ENCODE measurements around the gene PJVK. TPM values are rescaled to one million over a fixed set of nuclear protein-coding genes. Genes with fewer than 3 reads are reported as not detected.

PJVK gene
- total and polyA plus RNA-seq, 2 donors (not counting 3 experiments of a cell fraction or from before 2014, with no cell fraction given), result 1.3 to 1.4 TPM

DNA sequence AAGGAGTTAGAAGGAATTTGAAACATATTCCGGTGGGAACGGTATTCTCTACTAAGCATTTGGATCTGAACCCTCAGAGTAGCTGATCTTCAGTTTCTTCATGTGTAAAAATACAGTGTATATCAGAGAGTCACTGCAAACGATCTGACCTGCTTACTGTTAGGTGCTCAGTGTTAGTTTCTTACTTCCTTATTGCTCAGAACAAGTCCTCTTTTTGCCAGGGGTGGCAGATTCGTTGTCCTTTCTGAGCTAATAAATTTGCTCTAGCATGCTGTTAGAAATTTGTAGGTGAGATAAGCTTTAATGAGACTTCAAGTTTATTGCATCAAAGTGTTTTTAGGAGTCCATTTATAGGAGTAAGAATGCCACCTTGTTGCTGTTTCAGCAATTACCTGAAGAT lies 44.9 kb downstream of the PJVK start:
- CTCF ChIA-PET, result interaction anchor here (1.3 kb wide), 1 partner anchor 10 kb away, joined by 3 read pairs; no protein-coding TSS in a partner anchor
- Histone ChIP-seq H3K4me2 (ENCODE audit: insufficient read depth, low read length) (no peak overlapping the region), H3K27ac (ENCODE audit: insufficient read depth, low read depth, low read length) (no peak overlapping the region), H3K9me1 (replicated peaks; ENCODE audit: control insufficient read depth, extremely low read depth, insufficient read depth, low read length) (no peaks in the 10 kb centered on the region), H3K27me3 (ENCODE audit: control insufficient read depth in 2 of 2, insufficient read depth in 2 of 2, low read length in 2 of 2) (no peaks in the 10 kb centered on the region), H2AFZ (ENCODE audit: low read depth, low read length) (no peak overlapping the region), H3K79me2 (ENCODE audit: control insufficient read depth, insufficient read depth, low read length) (no peaks in the 10 kb centered on the region), H3K4me3 (replicated peaks in 1 of 3; ENCODE audit: insufficient read depth in 1 of 3, low read depth in 1 of 3, low read length in 3 of 3) (no peak overlapping the region), H3K4me1 (ENCODE audit: control insufficient read depth, extremely low read depth, insufficient read depth, low read length) (no peaks in the 10 kb centered on the region), H3K9ac (replicated peaks; ENCODE audit: extremely low read depth, insufficient read depth, low read length) (no peak overlapping the region), H3K9me3 (replicated peaks; ENCODE audit: control insufficient read depth, insufficient read depth, low read length) (no peaks in the 10 kb centered on the region), H4K20me1 (replicated peaks; ENCODE audit: control insufficient read depth, extremely low read depth, insufficient read depth, low read length) (no peaks in the 10 kb centered on the region), H3K36me3 (ENCODE audit: control insufficient read depth in 2 of 2, extremely low read depth in 1 of 2, insufficient read depth in 2 of 2, low read length in 2 of 2) (peaks cover 14 to 24% of the 10 kb centered on the region in 2 experiments)
- FAIRE-seq, result no peak
- BruUV-seq (replicated peaks), result no TSS peak
- TF ChIP-seq, protein P1, sequence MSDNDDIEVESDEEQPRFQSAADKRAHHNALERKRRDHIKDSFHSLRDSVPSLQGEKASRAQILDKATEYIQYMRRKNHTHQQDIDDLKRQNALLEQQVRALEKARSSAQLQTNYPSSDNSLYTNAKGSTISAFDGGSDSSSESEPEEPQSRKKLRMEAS (IDR thresholded peaks at IDR 0.05; ENCODE audit: insufficient read depth, insufficient read length), result no peak
- TF ChIP-seq JUN (IDR thresholded peaks at IDR 0.05; ENCODE audit: borderline replicate concordance, insufficient read depth, insufficient read length, low read depth) (no peak), FOS (IDR thresholded peaks at IDR 0.05; ENCODE audit: borderline replicate concordance, insufficient read depth, low read length) (no peak), EZH2 (IDR thresholded peaks at IDR 0.05; ENCODE audit: borderline replicate concordance, low read depth, low read length, severe bottlenecking) (no peak), POLR2A (IDR thresholded peaks at IDR 0.05; ENCODE audit: low read depth, low read length) (no peak)
- TF ChIP-seq, protein P2, sequence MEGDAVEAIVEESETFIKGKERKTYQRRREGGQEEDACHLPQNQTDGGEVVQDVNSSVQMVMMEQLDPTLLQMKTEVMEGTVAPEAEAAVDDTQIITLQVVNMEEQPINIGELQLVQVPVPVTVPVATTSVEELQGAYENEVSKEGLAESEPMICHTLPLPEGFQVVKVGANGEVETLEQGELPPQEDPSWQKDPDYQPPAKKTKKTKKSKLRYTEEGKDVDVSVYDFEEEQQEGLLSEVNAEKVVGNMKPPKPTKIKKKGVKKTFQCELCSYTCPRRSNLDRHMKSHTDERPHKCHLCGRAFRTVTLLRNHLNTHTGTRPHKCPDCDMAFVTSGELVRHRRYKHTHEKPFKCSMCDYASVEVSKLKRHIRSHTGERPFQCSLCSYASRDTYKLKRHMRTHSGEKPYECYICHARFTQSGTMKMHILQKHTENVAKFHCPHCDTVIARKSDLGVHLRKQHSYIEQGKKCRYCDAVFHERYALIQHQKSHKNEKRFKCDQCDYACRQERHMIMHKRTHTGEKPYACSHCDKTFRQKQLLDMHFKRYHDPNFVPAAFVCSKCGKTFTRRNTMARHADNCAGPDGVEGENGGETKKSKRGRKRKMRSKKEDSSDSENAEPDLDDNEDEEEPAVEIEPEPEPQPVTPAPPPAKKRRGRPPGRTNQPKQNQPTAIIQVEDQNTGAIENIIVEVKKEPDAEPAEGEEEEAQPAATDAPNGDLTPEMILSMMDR (IDR thresholded peaks at IDR 0.05; ENCODE audit: extremely low read depth in 1 of 2, insufficient read depth in 1 of 2, low read depth in 1 of 2, low read length in 2 of 2), result no peak
- POLR2A ChIA-PET, result no interaction called here
- dilution Hi-C loops (cut with MboI; ENCODE audit: extremely low pct_ligation_motif_present, low sequenced_read_pairs), result no loop called here
- no peak for DNase-seq (ENCODE audit: low read depth, low spot score)
- intact Hi-C loops (cut with micrococcal nuclease), result no loop called here

DNA sequence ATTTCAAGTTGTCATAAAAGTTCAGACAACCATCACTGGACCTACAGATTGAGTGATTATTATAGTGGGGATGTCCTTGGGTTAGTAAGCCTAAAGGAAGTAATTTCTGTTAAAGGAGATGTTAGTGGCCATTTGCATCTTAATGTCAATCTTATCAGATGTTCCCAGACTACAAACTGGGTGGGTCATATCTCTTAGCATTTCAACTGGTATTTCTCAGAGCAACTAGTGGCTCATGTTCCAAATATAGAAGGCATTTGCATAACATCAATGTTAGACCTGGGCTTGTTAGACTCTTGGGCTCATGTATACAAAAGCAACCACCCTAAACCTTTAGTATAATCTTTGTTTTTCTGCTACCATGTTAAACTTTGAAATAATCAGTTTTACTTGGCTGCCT lies 47.0 kb downstream of the PJVK start:
- CTCF ChIA-PET, result no interaction called here

More for the DNA sequence above, 47.0 kb downstream of the PJVK start:
- Histone ChIP-seq H3K4me1 (ENCODE audit: control insufficient read depth, extremely low read depth, insufficient read depth, low read length) (no peaks in the 10 kb centered on the region), H3K79me2 (ENCODE audit: control insufficient read depth, insufficient read depth, low read length) (no peaks in the 10 kb centered on the region), H3K4me2 (ENCODE audit: insufficient read depth, low read length) (no peak overlapping the region), H4K20me1 (replicated peaks; ENCODE audit: control insufficient read depth, extremely low read depth, insufficient read depth, low read length) (no peaks in the 10 kb centered on the region), H3K9ac (replicated peaks; ENCODE audit: extremely low read depth, insufficient read depth, low read length) (no peak overlapping the region), H3K36me3 (ENCODE audit: control insufficient read depth in 2 of 2, extremely low read depth in 1 of 2, insufficient read depth in 2 of 2, low read length in 2 of 2) (peaks cover 12 to 26% of the 10 kb centered on the region in 2 experiments), H3K4me3 (replicated peaks in 1 of 3; ENCODE audit: insufficient read depth in 1 of 3, low read depth in 1 of 3, low read length in 3 of 3) (no peak overlapping the region), H3K9me1 (replicated peaks; ENCODE audit: control insufficient read depth, extremely low read depth, insufficient read depth, low read length) (no peaks in the 10 kb centered on the region), H2AFZ (ENCODE audit: low read depth, low read length) (no peak overlapping the region), H3K9me3 (replicated peaks; ENCODE audit: control insufficient read depth, insufficient read depth, low read length) (no peaks in the 10 kb centered on the region), H3K27ac (ENCODE audit: insufficient read depth, low read depth, low read length) (no peak overlapping the region), H3K27me3 (ENCODE audit: control insufficient read depth in 2 of 2, insufficient read depth in 2 of 2, low read length in 2 of 2) (no peaks in the 10 kb centered on the region)
- TF ChIP-seq GATA2 (IDR thresholded peaks at IDR 0.05; ENCODE audit: insufficient read depth, insufficient read length, low read depth, low read length), result no peak
- TF ChIP-seq POLR2AphosphoS5 (IDR thresholded peaks at IDR 0.05; ENCODE audit: insufficient read depth, low read depth, low read length), result no peak
- TF ChIP-seq POLR2A (IDR thresholded peaks at IDR 0.05; ENCODE audit: low read depth, low read length), result no peak
- TF ChIP-seq JUN (IDR thresholded peaks at IDR 0.05; ENCODE audit: borderline replicate concordance, insufficient read depth, insufficient read length, low read depth), result no peak
- TF ChIP-seq EZH2 (IDR thresholded peaks at IDR 0.05; ENCODE audit: borderline replicate concordance, low read depth, low read length, severe bottlenecking), result no peak
- no peak for TF ChIP-seq FOS (IDR thresholded peaks at IDR 0.05; ENCODE audit: borderline replicate concordance, insufficient read depth, low read length)
- TF ChIP-seq MYC (IDR thresholded peaks at IDR 0.05; ENCODE audit: low read depth, low read length), result no peak
- TF ChIP-seq, protein P1 (IDR thresholded peaks at IDR 0.05; ENCODE audit: insufficient read depth, insufficient read length), result no peak
- TF ChIP-seq, protein P2 (IDR thresholded peaks at IDR 0.05; ENCODE audit: extremely low read depth in 1 of 2, insufficient read depth in 1 of 2, low read depth in 1 of 2, low read length in 2 of 2), result no peak
- dilution Hi-C loops (cut with MboI; ENCODE audit: extremely low pct_ligation_motif_present, low sequenced_read_pairs), result no loop called here
- DNase-seq (ENCODE audit: low read depth, low spot score) (no peak), FAIRE-seq (no peak)
- POLR2A ChIA-PET, result no interaction called here
- no TSS peak for BruUV-seq (replicated peaks)
- intact Hi-C loops (cut with micrococcal nuclease), result no loop called here
